ENCODE measurements around the gene STAT3. TPM values are rescaled to one million over a fixed set of nuclear protein-coding genes. Genes with fewer than 3 reads are reported as not detected.
"Not testable (repeated sequence)": the region's sequence is repeated elsewhere in the genome, so short reads cannot be mapped to it uniquely, and the experiment has no call there.

Gene STAT3
- total RNA-seq, 2 experiments from 2014 or later: 130 to 135 TPM

- Mint-ChIP-seq H3K9me3 (no peaks in the 10 kb centered on the region), H3K27me3 (no peaks in the 10 kb centered on the region), H3K36me3 (ENCODE audit: low read depth) (peaks cover 77% of the 10 kb centered on the region), H3K4me3 (no peak overlapping the region), H3K4me1 (peaks cover 28% of the 10 kb centered on the region), H3K27ac (peak overlapping the region; percentile 24)
- POLR2A ChIA-PET: interaction anchor here (1.8 to 3.9 kb wide), 2 partner anchors 13 to 18 kb away, joined by 5 to 19 read pairs; partner anchors contain the start of gene STAT5A
- CTCF ChIA-PET: interaction anchor here (1.5 kb wide), 1 partner anchor 211 kb away, joined by 4 read pairs; no protein-coding TSS in a partner anchor
- DNase-seq: no peak
Observed at GRCh38 chr17:42307362-42307927, 80.8 kb downstream of the STAT3 start.

- POLR2A ChIA-PET: interaction anchor here (1.3 kb wide), 1 partner anchor 19 kb away, joined by 3 read pairs; no protein-coding TSS in a partner anchor
- Mint-ChIP-seq H3K36me3 (ENCODE audit: low read depth) (peaks cover 80% of the 10 kb centered on the region), H3K4me1 (peaks cover 21% of the 10 kb centered on the region), H3K27me3 (no peaks in the 10 kb centered on the region), H3K4me3 (no peak overlapping the region), H3K9me3 (no peaks in the 10 kb centered on the region), H3K27ac (no peak overlapping the region)
- no peak for DNase-seq
- CTCF ChIA-PET: no interaction called here
Observed at GRCh38 chr17:42306385-42306667, 81.9 kb downstream of the STAT3 start.

GRCh38 chr17:42305543-42306384, 82.5 kb downstream of the STAT3 start:
- Mint-ChIP-seq H3K4me3 (no peak overlapping the region), H3K27me3 (no peaks in the 10 kb centered on the region), H3K9me3 (no peaks in the 10 kb centered on the region), H3K27ac (peak overlapping the region; percentile 57), H3K4me1 (peaks cover 16% of the 10 kb centered on the region), H3K36me3 (ENCODE audit: low read depth) (peaks cover 80% of the 10 kb centered on the region)
- ChIA-PET CTCF (no interaction called here), POLR2A (interaction anchor here (1.3 kb wide), 1 partner anchor 19 kb away, joined by 3 read pairs; no protein-coding TSS in a partner anchor)
- no peak for DNase-seq

- CTCF ChIA-PET, H3K4me3 Mint-ChIP-seq, H3K27ac Mint-ChIP-seq, DNase-seq, H3K27me3 Mint-ChIP-seq, H3K9me3 Mint-ChIP-seq, H3K4me1 Mint-ChIP-seq: not testable (repeated sequence)
- POLR2A ChIA-PET: interaction anchor here (1.6 kb wide), 1 partner anchor 16 kb away, joined by 7 read pairs; no protein-coding TSS in a partner anchor
- H3K36me3 Mint-ChIP-seq (ENCODE audit: low read depth): peaks cover 74% of the 10 kb centered on the region
Observed at GRCh38 chr17:42305031-42305330, 83.3 kb downstream of the STAT3 start.

- CTCF ChIA-PET: interaction anchor here (0.7 to 1.2 kb wide), 2 partner anchors 8 to 82 kb away, joined by 3 to 5 read pairs; no protein-coding TSS in a partner anchor
- H3K36me3 Mint-ChIP-seq (ENCODE audit: low read depth): peaks cover 68% of the 10 kb centered on the region
- peaks cover 8% of the 10 kb centered on the region for H3K4me1 Mint-ChIP-seq
- H3K27me3 Mint-ChIP-seq: no peaks in the 10 kb centered on the region
- H3K27ac Mint-ChIP-seq: peak overlapping the region; percentile 15
- no peaks in the 10 kb centered on the region for H3K9me3 Mint-ChIP-seq
- DNase-seq: no peak
- POLR2A ChIA-PET: interaction anchor here (0.9 to 1.6 kb wide), 2 partner anchors 15 to 110 kb away, joined by 4 to 7 read pairs; partner anchors contain the start of gene GHDC
- H3K4me3 Mint-ChIP-seq: no peak overlapping the region
Observed at GRCh38 chr17:42304187-42305030, 83.8 kb downstream of the STAT3 start.

GRCh38 chr17:42303694-42304093, 84.5 kb downstream of the STAT3 start:
- POLR2A ChIA-PET: interaction anchor here (0.6 to 1.6 kb wide), 3 partner anchors 14 to 245 kb away, joined by 3 to 7 read pairs (median 4); partner anchors contain the start of gene GHDC
- CTCF ChIA-PET: interaction anchor here (0.7 to 1.2 kb wide), 3 partner anchors 9 to 82 kb away, joined by 3 to 5 read pairs (median 3); no protein-coding TSS in a partner anchor
- Mint-ChIP-seq H3K4me1 (peaks cover 8% of the 10 kb centered on the region), H3K4me3 (no peak overlapping the region), H3K9me3 (no peaks in the 10 kb centered on the region), H3K27ac (no peak overlapping the region), H3K27me3 (no peaks in the 10 kb centered on the region), H3K36me3 (ENCODE audit: low read depth) (peaks cover 67% of the 10 kb centered on the region)
- no peak for DNase-seq

GRCh38 chr17:42301022-42301421, 87.2 kb downstream of the STAT3 start:
- Mint-ChIP-seq H3K27ac (no peak overlapping the region), H3K27me3 (no peaks in the 10 kb centered on the region), H3K9me3 (no peaks in the 10 kb centered on the region), H3K4me1 (peaks cover 6% of the 10 kb centered on the region), H3K4me3 (no peak overlapping the region), H3K36me3 (ENCODE audit: low read depth) (peaks cover 55% of the 10 kb centered on the region)
- POLR2A ChIA-PET: no interaction called here
- no peak for DNase-seq
- CTCF ChIA-PET: interaction anchor here (1.0 to 1.2 kb wide), 2 partner anchors 11 to 102 kb away, joined by 3 to 5 read pairs; no protein-coding TSS in a partner anchor

- H3K36me3 Mint-ChIP-seq (ENCODE audit: low read depth): peaks cover 63% of the 10 kb centered on the region
- DNase-seq, CTCF ChIA-PET, H3K4me3 Mint-ChIP-seq, H3K9me3 Mint-ChIP-seq, H3K27me3 Mint-ChIP-seq, H3K4me1 Mint-ChIP-seq, H3K27ac Mint-ChIP-seq, POLR2A ChIA-PET: not testable (repeated sequence)
Observed at GRCh38 chr17:42299913-42300312, 88.3 kb downstream of the STAT3 start.

GRCh38 chr17:42299361-42299760, 88.9 kb downstream of the STAT3 start:
- CTCF ChIA-PET, H3K27me3 Mint-ChIP-seq, H3K27ac Mint-ChIP-seq, H3K4me1 Mint-ChIP-seq, POLR2A ChIA-PET, DNase-seq, H3K9me3 Mint-ChIP-seq, H3K4me3 Mint-ChIP-seq: not testable (repeated sequence)
- peaks cover 63% of the 10 kb centered on the region for H3K36me3 Mint-ChIP-seq (ENCODE audit: low read depth)

- POLR2A ChIA-PET: not testable (repeated sequence)
- CTCF ChIA-PET: interaction anchor here (1.2 to 1.4 kb wide), 3 partner anchors 13 to 108 kb away, joined by 3 to 5 read pairs (median 4); no protein-coding TSS in a partner anchor
Observed at GRCh38 chr17:42297775-42298174, 90.5 kb downstream of the STAT3 start.

GRCh38 chr17:42296012-42296411, 92.2 kb downstream of the STAT3 start:
- POLR2A ChIA-PET: interaction anchor here (0.7 to 1.1 kb wide), 2 partner anchors 16 to 18 kb away, joined by 3 read pairs; no protein-coding TSS in a partner anchor
- no peak for DNase-seq
- H3K4me3 Mint-ChIP-seq: no peak overlapping the region
- CTCF ChIA-PET: interaction anchor here (0.6 to 2.2 kb wide), 4 partner anchors 16 to 110 kb away, joined by 3 to 9 read pairs (median 4); no protein-coding TSS in a partner anchor
- H3K36me3 Mint-ChIP-seq (ENCODE audit: low read depth): peaks cover 51% of the 10 kb centered on the region
- H3K4me1 Mint-ChIP-seq: peaks cover 18% of the 10 kb centered on the region
- H3K9me3 Mint-ChIP-seq: no peaks in the 10 kb centered on the region
- H3K27ac Mint-ChIP-seq: no peak overlapping the region
- H3K27me3 Mint-ChIP-seq: no peaks in the 10 kb centered on the region

More at GRCh38 chr17:42297775-42298174, 90.5 kb downstream of the STAT3 start:
- peaks cover 55% of the 10 kb centered on the region for H3K36me3 Mint-ChIP-seq (ENCODE audit: low read depth)
- H3K9me3 Mint-ChIP-seq, H3K4me1 Mint-ChIP-seq, H3K27me3 Mint-ChIP-seq, H3K27ac Mint-ChIP-seq, DNase-seq, H3K4me3 Mint-ChIP-seq: not testable (repeated sequence)

- ChIA-PET CTCF (interaction anchor here (0.6 to 2.2 kb wide), 3 partner anchors 54 to 72 kb away, joined by 3 to 9 read pairs (median 7); no protein-coding TSS in a partner anchor), POLR2A (interaction anchor here (0.8 to 2.0 kb wide), 4 partner anchors 14 to 19 kb away, joined by 3 to 5 read pairs (median 4); partner anchors contain the start of gene STAT5B)
- no peak overlapping the region for H3K27ac Mint-ChIP-seq
- no peak overlapping the region for H3K4me3 Mint-ChIP-seq
- no peaks in the 10 kb centered on the region for H3K9me3 Mint-ChIP-seq
- peaks cover 30% of the 10 kb centered on the region for H3K4me1 Mint-ChIP-seq
- H3K36me3 Mint-ChIP-seq (ENCODE audit: low read depth): peaks cover 50% of the 10 kb centered on the region
- DNase-seq: no peak
- H3K27me3 Mint-ChIP-seq: no peaks in the 10 kb centered on the region
Observed at GRCh38 chr17:42294469-42295398, 93.5 kb downstream of the STAT3 start.

Measured in activated CD4-positive, alpha-beta memory T cell treated with anti-CD3 and anti-CD28 coated beads, Interleukin-2, amount 10 ng/mL, durations not matched to agents 7 days and 5 days (primary cell).